Right lobe of liver (tissue), 6 donors: Measurements from ENCODE around the gene P4HA2. TPM values are rescaled to one million over a fixed set of nuclear protein-coding genes. Genes with fewer than 3 reads are reported as not detected.
A peak's percentile ranks its signal among the peaks of the same experiment; 100 is the strongest.

Experiments used
- ATAC-seq, 4 donors: fragments of 200-7000 bp; cut with Tn5 transposase; one replicate each; pipeline ENCODE4 v1.9.1; 2020; ENCODE audit warnings: mild to moderate bottlenecking in 4 of 4, moderate library complexity in 4 of 4
- DNase-seq, 3 donors: peaks; one replicate each; pipeline ENCODE4 v3.0.0-alpha.2; 2020
- H3K27ac ChIP-seq, 3 donors: fragments of 200-600 bp; one replicate each; pipeline ENCODE4 v1.8.0; 2022
- H3K27me3 ChIP-seq, 2 donors: fragments of 200-600 bp; one replicate each; pipeline ENCODE4 v1.8.0; 2022
- H3K36me3 ChIP-seq, 4 donors: fragments of 200-600 bp; sonication (generic) in 1 of 4; one replicate each; pipeline versions ENCODE4 v1.5.1 to v1.8.0; 2017 to 2022; ENCODE audit warnings: control low read depth in 1 of 4
- H3K4me1 ChIP-seq, 4 donors: fragments of 200-600 bp; sonication (generic) in 1 of 4; one replicate each; pipeline versions ENCODE4 v1.5.1 to v1.8.0; 2017 to 2022; ENCODE audit warnings: control low read depth in 1 of 4
- H3K4me3 ChIP-seq, 3 donors: fragments of 200-600 bp; one replicate each; pipeline ENCODE4 v1.8.0; 2022
- H3K9me3 ChIP-seq, 4 donors: fragments of 200-600 bp; sonication (generic) in 1 of 4; one replicate each; pipeline versions ENCODE4 v1.5.1 to v1.8.0; 2017 to 2022; ENCODE audit warnings: control low read depth in 1 of 4
- POLR2A ChIP-seq: fragments of 450-650 bp; IDR thresholded peaks from one replicate; pipeline ENCODE4 v1.6.1; 2017; ENCODE audit warnings: antibody characterized with exemption, mild to moderate bottlenecking
- WGBS: methylation state at CpG from one replicate; pipeline ENCODE4 v1.1.6; 2018; ENCODE audit warnings: low coverage, low lambda C conversion rate; ENCODE audit not compliant: insufficient coverage; ENCODE audit errors: missing lambda C conversion rate; 5-methylcytosine and 5-hydroxymethylcytosine counted together
- intact Hi-C, 2 donors: fragments of 100-400 bp; cut with DNase I; formaldehyde crosslinking; loops; one replicate each; pipeline versions ENCODE4 v1.11.2 to v1.14.1; 2022
- total RNA-seq, 6 experiments: library from RNA; depleted of rRNA in 2 of 6; stranded (reverse); fragments of >200 nt in 2 of 6; fragmentation: NEBNext Ultra II Directional in 3 of 6; extraction: Animal tissue kit (Norgen Biotek cat#: 25700) in 3 of 6; gene quantifications; one replicate each; pipeline versions ENCODE4 v1.1.0 to v1.2.4, GENCODE V29; 2016 to 2023
- TF ChIP-seq, protein P1 (sequence below), 4 donors: fragments of 200-600 bp in 3 of 4; fragments of 450-650 bp in 1 of 4; IDR thresholded peaks; one replicate each; pipeline versions ENCODE4 v1.5.1 to v1.8.0; 2016 to 2022; ENCODE audit warnings: antibody characterized with exemption in 4 of 4, mild to moderate bottlenecking in 2 of 4
- donor health status: DM: no; HTN: yes; CAD: no.
- donor health status: DM: no; HTN: no; CAD: no.
- donor health status: DM: no; HTN: no; CAD: no.
- donor health status: DM: no; HTN: yes; CAD: no.
- donor health status: DM: no; HTN: yes; CAD: no.

The P4HA2 gene
- total RNA-seq, 6 experiments from 2014 or later = 11.5 to 23.2 (median 16.5) TPM

DNA sequence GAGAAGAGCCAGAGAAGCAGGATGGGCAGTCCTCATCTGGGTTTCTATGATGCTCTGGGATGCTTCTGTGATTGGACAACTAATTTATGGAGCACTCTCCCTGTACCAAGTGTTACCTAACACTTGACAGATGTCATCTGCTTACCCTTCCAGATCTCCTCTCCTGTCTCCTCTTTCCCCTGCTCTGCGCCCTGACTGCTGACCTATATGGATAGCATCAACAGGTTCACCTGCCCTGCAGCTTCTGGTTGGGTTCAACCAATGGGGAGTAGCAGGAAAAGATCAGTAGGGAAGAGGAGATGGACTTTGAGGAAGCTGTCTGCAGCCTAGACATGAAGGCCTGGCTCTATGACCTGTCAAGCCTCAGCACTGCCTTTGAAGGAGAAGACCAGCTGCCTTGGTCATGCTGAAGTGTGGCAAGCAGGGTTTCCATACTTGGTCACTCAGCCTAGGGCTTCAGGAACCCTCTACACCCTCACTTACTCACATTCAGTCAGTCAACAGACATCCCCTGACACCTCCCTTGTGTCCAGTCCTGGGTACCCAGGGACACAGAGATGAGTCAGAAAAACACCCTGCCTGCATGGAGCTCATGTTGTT lies 11.3 kb upstream of the P4HA2 start:
- no peaks in the 10 kb centered on the region for H3K36me3 ChIP-seq
- no peaks in the 10 kb centered on the region for H3K27me3 ChIP-seq
- TF ChIP-seq POLR2A = no peak
- H3K4me1 ChIP-seq = peaks cover 0 to 11% (median 0%) of the 10 kb centered on the region in 4 donors
- intact Hi-C loops = no loop called here
- no peak for ATAC-seq
- H3K9me3 ChIP-seq = no peaks in the 10 kb centered on the region
- no peak overlapping the region for H3K4me3 ChIP-seq
- H3K27ac ChIP-seq = no peak overlapping the region
- peak in 1 of 3 donors; percentile 22 for DNase-seq
- WGBS = 88% methylated on average over 1 of the region's 1 CpG

DNA sequence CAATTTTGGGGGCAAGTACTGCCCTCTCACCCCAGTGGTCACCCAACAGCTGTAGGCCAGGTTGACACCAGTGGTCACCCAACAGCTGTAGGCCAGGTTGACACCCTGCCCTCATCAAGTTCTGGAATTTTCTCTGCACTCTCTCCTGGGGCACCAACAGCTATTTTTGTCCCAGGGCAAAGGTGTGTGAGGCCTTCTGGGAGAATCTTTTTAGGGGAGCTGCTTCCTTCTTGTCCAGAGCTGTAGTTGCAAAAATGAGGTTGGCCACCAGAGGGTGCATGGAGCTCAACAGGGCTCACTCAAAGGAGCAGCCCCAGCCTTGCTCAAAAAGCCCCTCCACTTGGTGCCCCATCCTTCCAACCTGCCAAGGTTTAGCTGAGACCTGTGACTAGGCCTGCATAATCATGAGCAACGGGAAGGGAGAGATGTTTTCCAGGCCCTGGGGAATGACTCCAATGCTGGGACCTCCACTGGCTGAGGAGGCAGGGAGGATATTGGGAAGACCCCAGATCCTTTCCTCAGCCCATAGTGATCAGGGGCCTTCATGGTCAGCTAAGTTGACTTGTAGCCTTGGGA lies 10.6 kb upstream of the P4HA2 start:
- ATAC-seq (peak; percentile 70 to 85 (median 78)), DNase-seq (peak in 2 of 3 donors; percentile 52 to 68)
- Histone ChIP-seq H3K9me3 (no peaks in the 10 kb centered on the region), H3K27ac (peak overlapping the region in 1 of 3 donors; percentile 24), H3K4me1 (peaks cover 0 to 11% (median 0%) of the 10 kb centered on the region in 4 donors), H3K36me3 (no peaks in the 10 kb centered on the region), H3K27me3 (no peaks in the 10 kb centered on the region), H3K4me3 (no peak overlapping the region)
- TF ChIP-seq, protein P1, sequence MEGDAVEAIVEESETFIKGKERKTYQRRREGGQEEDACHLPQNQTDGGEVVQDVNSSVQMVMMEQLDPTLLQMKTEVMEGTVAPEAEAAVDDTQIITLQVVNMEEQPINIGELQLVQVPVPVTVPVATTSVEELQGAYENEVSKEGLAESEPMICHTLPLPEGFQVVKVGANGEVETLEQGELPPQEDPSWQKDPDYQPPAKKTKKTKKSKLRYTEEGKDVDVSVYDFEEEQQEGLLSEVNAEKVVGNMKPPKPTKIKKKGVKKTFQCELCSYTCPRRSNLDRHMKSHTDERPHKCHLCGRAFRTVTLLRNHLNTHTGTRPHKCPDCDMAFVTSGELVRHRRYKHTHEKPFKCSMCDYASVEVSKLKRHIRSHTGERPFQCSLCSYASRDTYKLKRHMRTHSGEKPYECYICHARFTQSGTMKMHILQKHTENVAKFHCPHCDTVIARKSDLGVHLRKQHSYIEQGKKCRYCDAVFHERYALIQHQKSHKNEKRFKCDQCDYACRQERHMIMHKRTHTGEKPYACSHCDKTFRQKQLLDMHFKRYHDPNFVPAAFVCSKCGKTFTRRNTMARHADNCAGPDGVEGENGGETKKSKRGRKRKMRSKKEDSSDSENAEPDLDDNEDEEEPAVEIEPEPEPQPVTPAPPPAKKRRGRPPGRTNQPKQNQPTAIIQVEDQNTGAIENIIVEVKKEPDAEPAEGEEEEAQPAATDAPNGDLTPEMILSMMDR (IDR thresholded peaks at IDR 0.05) = peak; percentile 56 to 80 (median 70)
- no peak for TF ChIP-seq POLR2A
- intact Hi-C loops = no loop called here
- no CpG with 5 or more reads among the region's 1 CpG for WGBS

DNA sequence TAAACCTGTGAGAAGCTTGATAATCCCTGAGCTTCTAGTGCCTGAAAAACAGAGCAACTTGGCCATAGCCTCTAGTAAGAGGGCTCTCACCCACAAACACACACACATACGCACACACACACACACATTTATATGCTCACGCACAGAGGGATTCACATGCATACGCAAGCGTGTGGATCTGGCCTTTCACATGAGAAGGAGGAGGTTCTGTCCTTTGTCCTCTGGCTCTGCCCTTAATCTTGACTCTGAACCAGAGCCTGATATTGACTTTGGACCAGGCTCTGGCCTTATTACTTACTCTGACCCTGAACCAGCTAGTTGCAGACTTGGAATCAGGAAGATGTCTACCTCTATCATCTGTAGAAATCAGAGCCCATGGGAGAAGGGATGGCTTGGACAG lies 10.0 kb upstream of the P4HA2 start:
- ATAC-seq (peak; percentile 71 to 94 (median 77)), DNase-seq (peak in 1 of 3 donors; percentile 69)
- 17% methylated on average over 4 of the region's 4 CpGs for WGBS
- intact Hi-C loops = no loop called here
- Histone ChIP-seq H3K27ac (peak overlapping the region in 1 of 3 donors; percentile 24), H3K9me3 (no peaks in the 10 kb centered on the region), H3K4me1 (peaks cover 0 to 11% (median 0%) of the 10 kb centered on the region in 4 donors), H3K4me3 (no peak overlapping the region), H3K36me3 (no peaks in the 10 kb centered on the region), H3K27me3 (no peaks in the 10 kb centered on the region)
- no peak for TF ChIP-seq POLR2A
- TF ChIP-seq, protein P1 (IDR thresholded peaks at IDR 0.05) = no peak

DNA sequence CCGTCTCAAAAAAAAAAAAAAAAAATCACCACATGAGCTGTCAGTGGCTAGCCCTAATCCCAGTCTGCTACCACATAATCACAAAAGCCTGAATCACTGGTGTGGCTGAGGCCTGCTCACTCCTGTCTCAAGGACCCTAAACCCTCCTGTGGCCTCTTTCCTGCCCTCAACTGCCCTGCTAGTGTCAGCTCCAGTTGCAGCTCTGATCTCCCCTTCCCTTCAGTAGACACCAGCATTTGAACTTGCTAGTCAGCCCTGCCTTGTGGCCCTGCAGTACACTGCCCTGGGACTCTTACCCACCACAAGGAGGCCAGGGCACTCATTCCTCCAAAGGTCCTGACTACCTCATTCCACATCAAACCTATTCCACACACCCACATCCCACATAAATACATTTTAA lies 9.5 kb upstream of the P4HA2 start:
- intact Hi-C loops = no loop called here
- WGBS = no CpG with 5 or more reads among the region's 1 CpG
- no peaks in the 10 kb centered on the region for H3K36me3 ChIP-seq
- TF ChIP-seq POLR2A = no peak
- TF ChIP-seq, protein P1 (IDR thresholded peaks at IDR 0.05) = no peak
- H3K9me3 ChIP-seq = no peaks in the 10 kb centered on the region
- no peak overlapping the region for H3K4me3 ChIP-seq
- H3K27me3 ChIP-seq = no peaks in the 10 kb centered on the region
- peak in 1 of 4 donors; percentile 25 for ATAC-seq
- DNase-seq = no peak
- peaks cover 0 to 11% (median 0%) of the 10 kb centered on the region in 4 donors for H3K4me1 ChIP-seq
- H3K27ac ChIP-seq = no peak overlapping the region

DNA sequence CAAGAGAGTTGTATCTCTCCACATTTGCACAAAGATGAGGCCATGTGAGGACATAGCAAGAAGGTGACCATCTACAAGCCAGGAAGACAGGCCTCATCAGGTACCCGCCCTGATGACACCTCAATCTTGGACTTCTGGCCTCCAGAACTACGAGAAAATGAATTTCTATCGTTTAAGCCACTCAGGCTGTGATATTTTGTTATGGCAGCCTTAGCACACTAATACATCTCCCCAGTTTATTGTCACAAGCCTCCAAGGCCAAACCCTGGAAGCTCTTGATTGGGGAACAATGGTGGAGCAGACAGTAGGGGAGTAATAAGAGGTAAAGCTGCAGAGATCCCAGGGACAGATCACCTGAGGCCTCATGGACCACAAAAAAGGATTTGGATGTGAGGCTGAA lies 7.7 kb upstream of the P4HA2 start:
- Histone ChIP-seq H3K9me3 (no peaks in the 10 kb centered on the region), H3K27me3 (no peaks in the 10 kb centered on the region), H3K4me3 (no peak overlapping the region), H3K4me1 (peaks cover 0 to 11% (median 0%) of the 10 kb centered on the region in 4 donors), H3K27ac (no peak overlapping the region), H3K36me3 (no peaks in the 10 kb centered on the region)
- 94% methylated on average over 3 of the region's 3 CpGs for WGBS
- DNase-seq (no peak), ATAC-seq (no peak)
- intact Hi-C loops = no loop called here
- TF ChIP-seq POLR2A = no peak
- TF ChIP-seq, protein P1 (IDR thresholded peaks at IDR 0.05) = no peak
